MM.1S (cell line): ENCODE data around the gene FEN1.
A peak's percentile ranks its signal among the peaks of the same experiment; 100 is the strongest.

ENCODE experiments used
- DNase-seq: peaks from one replicate; pipeline ENCODE4 v3.0.0-alpha.2; 2015
- H2AFZ ChIP-seq: fragments of 300-600 bp; sonication (generic); 2 replicates; pipeline ENCODE4 v1.6.0; 2016; ENCODE audit warnings: antibody characterized with exemption, low read length
- H3F3A ChIP-seq: fragments of 300-600 bp; sonication (generic); 2 replicates; pipeline ENCODE4 v1.6.1; 2016; ENCODE audit warnings: mild to moderate bottlenecking, antibody characterized with exemption, low read length, moderate library complexity, mixed read lengths; ENCODE audit not compliant: insufficient read depth
- H3K27ac ChIP-seq: fragments of 300-600 bp; sonication (generic); 2 replicates; pipeline ENCODE4 v1.5.1; 2016; ENCODE audit warnings: mild to moderate bottlenecking, low read length
- H3K27me3 ChIP-seq: fragments of 300-600 bp; sonication (generic); replicated peaks from 2 replicates; pipeline ENCODE4 v1.6.0; 2016; ENCODE audit warnings: low read length; ENCODE audit not compliant: insufficient read depth
- H3K36me3 ChIP-seq: fragments of 300-600 bp; sonication (generic); replicated peaks from 2 replicates; pipeline ENCODE4 v1.6.1; 2016; ENCODE audit warnings: mild to moderate bottlenecking, low read length, mixed read lengths; ENCODE audit not compliant: insufficient read depth
- H3K4me1 ChIP-seq: fragments of 300-600 bp; sonication (generic); 2 replicates; pipeline ENCODE4 v1.6.1; 2016; ENCODE audit warnings: low read length, mixed read lengths
- H3K4me2 ChIP-seq: fragments of 300-600 bp; sonication (generic); 2 replicates; pipeline ENCODE4 v1.6.0; 2016; ENCODE audit warnings: low read depth, low read length
- H3K4me3 ChIP-seq: fragments of 300-600 bp; sonication (generic); 2 replicates; pipeline ENCODE4 v1.5.1; 2016; ENCODE audit warnings: low read length, mixed read lengths
- H3K79me2 ChIP-seq: fragments of 300-600 bp; sonication (generic); 2 replicates; pipeline ENCODE4 v1.6.1; 2016; ENCODE audit warnings: mixed run types, low read length, mixed read lengths
- H3K9ac ChIP-seq: fragments of 300-600 bp; sonication (generic); 2 replicates; pipeline ENCODE4 v1.6.1; 2016; ENCODE audit warnings: low read length, mixed read lengths
- H3K9me2 ChIP-seq: fragments of 300-600 bp; sonication (generic); replicated peaks from 2 replicates; pipeline ENCODE4 v1.6.1; 2016; ENCODE audit warnings: mild to moderate bottlenecking, low read length, mixed read lengths; ENCODE audit not compliant: insufficient read depth
- H3K9me3 ChIP-seq: fragments of 300-600 bp; sonication (generic); replicated peaks from 2 replicates; pipeline ENCODE4 v1.6.1; 2016; ENCODE audit warnings: mild to moderate bottlenecking, low read length, mixed read lengths; ENCODE audit not compliant: insufficient read depth
- H4K20me1 ChIP-seq: fragments of 300-600 bp; sonication (generic); 2 replicates; pipeline ENCODE4 v1.6.1; 2016; ENCODE audit warnings: mild to moderate bottlenecking, low read length, moderate library complexity, mixed read lengths; ENCODE audit not compliant: insufficient read depth
- CTCF ChIP-seq: fragments of 300-600 bp; sonication (generic); IDR thresholded peaks from 2 replicates; pipeline ENCODE4 v1.5.1; 2016; ENCODE audit warnings: antibody characterized with exemption, low read length, mixed read lengths
- EZH2 ChIP-seq: fragments of 300-600 bp; sonication (generic); optimal IDR thresholded peaks from 2 replicates; pipeline ENCODE3; 2017; ENCODE audit warnings: low read depth, mild to moderate bottlenecking, antibody characterized with exemption, low read length, mixed read lengths
- EZH2phosphoT487 ChIP-seq: fragments of 300-600 bp; sonication (generic); IDR thresholded peaks from 2 replicates; pipeline ENCODE4 v1.6.1; 2018; ENCODE audit warnings: antibody characterized with exemption, low read length

The FEN1 gene

GRCh38 chr11:61795459-61795858 lies 2.7 kb downstream of the FEN1 start:
- H3K9me3 ChIP-seq, result no peaks in the 10 kb centered on the region
- no peaks in the 10 kb centered on the region for H3K27me3 ChIP-seq
- peaks cover 97% of the 10 kb centered on the region for H3K79me2 ChIP-seq
- peaks cover 9% of the 10 kb centered on the region; the same call in 1 of the 2 replicates for H3F3A ChIP-seq
- DNase-seq, result no peak
- H3K4me1 ChIP-seq, result no peaks in the 10 kb centered on the region; the same call in 1 of the 2 replicates
- no peak overlapping the region for H3K4me2 ChIP-seq
- no peak overlapping the region for H3K4me3 ChIP-seq
- H3K9ac ChIP-seq, result no peak overlapping the region
- H3K27ac ChIP-seq, result no peak overlapping the region
- no peak for TF ChIP-seq EZH2phosphoT487
- TF ChIP-seq EZH2, result no peak
- TF ChIP-seq CTCF, result no peak
- peaks cover 26% of the 10 kb centered on the region for H4K20me1 ChIP-seq
- H2AFZ ChIP-seq, result no peak overlapping the region
- H3K9me2 ChIP-seq, result no peaks in the 10 kb centered on the region
- peaks cover 7% of the 10 kb centered on the region; the same call in 1 of the 2 replicates for H3K36me3 ChIP-seq

GRCh38 chr11:61795876-61796526 lies 3.3 kb downstream of the FEN1 start:
- Histone ChIP-seq H2AFZ (no peak overlapping the region), H3K4me2 (no peak overlapping the region), H3K9ac (no peak overlapping the region), H3K9me3 (no peaks in the 10 kb centered on the region), H3K27ac (no peak overlapping the region), H3K79me2 (peaks cover 97% of the 10 kb centered on the region), H3K27me3 (no peaks in the 10 kb centered on the region), H3K4me3 (no peak overlapping the region), H3K4me1 (no peaks in the 10 kb centered on the region; the same call in 1 of the 2 replicates), H3K9me2 (no peaks in the 10 kb centered on the region), H4K20me1 (peaks cover 26% of the 10 kb centered on the region), H3F3A (peaks cover 12% of the 10 kb centered on the region; the same call in 1 of the 2 replicates), H3K36me3 (peaks cover 7% of the 10 kb centered on the region; the same call in 1 of the 2 replicates)
- TF ChIP-seq EZH2 (no peak), CTCF (no peak), EZH2phosphoT487 (no peak)
- no peak for DNase-seq

DNA sequence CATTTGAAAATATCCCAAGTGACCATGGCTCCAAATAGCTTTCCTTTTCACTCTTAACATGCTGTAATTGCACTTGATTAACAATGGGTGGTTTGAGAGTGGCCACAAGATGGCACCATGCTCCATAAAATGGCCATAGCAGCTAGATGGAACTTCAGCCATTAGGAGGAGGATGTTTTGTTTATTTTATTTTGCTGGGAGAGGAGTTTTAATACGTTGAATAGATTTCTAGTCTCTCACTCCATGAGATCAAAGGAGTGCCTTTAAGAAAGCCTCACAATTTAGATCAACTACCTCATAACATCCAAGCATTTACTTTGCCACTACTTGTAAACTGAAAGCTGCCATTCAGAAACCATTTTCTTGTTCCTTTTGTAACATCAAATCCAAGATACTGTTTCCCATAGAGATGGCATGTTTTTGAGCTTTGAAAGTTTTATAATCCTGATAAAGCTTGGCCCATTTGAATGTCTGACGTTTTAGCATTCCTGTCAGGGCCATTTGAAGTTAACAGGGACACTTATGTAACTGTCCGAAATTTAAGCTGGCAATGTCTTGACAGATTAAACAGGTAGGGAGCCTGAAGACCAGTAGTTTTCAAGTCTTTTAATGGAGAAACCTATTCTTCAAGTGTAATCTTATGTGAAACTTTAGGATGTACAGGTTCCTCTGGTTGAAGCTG lies 4.7 kb downstream of the FEN1 start:
- H3K4me1 ChIP-seq, result no peaks in the 10 kb centered on the region
- H3K27me3 ChIP-seq, result no peaks in the 10 kb centered on the region
- H3K36me3 ChIP-seq, result peaks cover 7% of the 10 kb centered on the region; the same call in 1 of the 2 replicates
- H3K4me3 ChIP-seq, result no peak overlapping the region
- H3K79me2 ChIP-seq, result peaks cover 94% of the 10 kb centered on the region
- no peak overlapping the region for H3K27ac ChIP-seq
- no peaks in the 10 kb centered on the region for H3K9me2 ChIP-seq
- peaks cover 26% of the 10 kb centered on the region for H4K20me1 ChIP-seq
- no peaks in the 10 kb centered on the region for H3K9me3 ChIP-seq
- peak; percentile 74 for DNase-seq
- peaks cover 12% of the 10 kb centered on the region; the same call in 1 of the 2 replicates for H3F3A ChIP-seq
- H3K9ac ChIP-seq, result no peak overlapping the region
- H2AFZ ChIP-seq, result no peak overlapping the region
- no peak overlapping the region for H3K4me2 ChIP-seq
- TF ChIP-seq EZH2phosphoT487 (no peak), CTCF (peak; percentile 88)
